Measurements from ENCODE around the gene PROSER3.

- TF ChIP-seq EP300 (IDR thresholded peaks at IDR 0.05; ENCODE audit: borderline replicate concordance) (no peak), TAF1 (IDR thresholded peaks at IDR 0.05; ENCODE audit: low read depth) (no peak), TCF12 (IDR thresholded peaks at IDR 0.05; ENCODE audit: low read depth) (no peak), YY1 (IDR thresholded peaks at IDR 0.05; ENCODE audit: low read depth) (no peak)
Observed at GRCh38 chr19:35730326-35730725, 27.6 kb upstream of the PROSER3 start.

All from Ishikawa (cell line).